Right lobe of liver (tissue), 4 donors: ENCODE measurements around the gene ABI3.
A peak's percentile ranks its signal among the peaks of the same experiment; 100 is the strongest.

ENCODE experiments used
- POLR2A ChIP-seq: fragments of 450-650 bp; IDR thresholded peaks from one replicate; pipeline ENCODE4 v1.6.1; 2017; ENCODE audit warnings: antibody characterized with exemption, mild to moderate bottlenecking
- TF ChIP-seq, protein P1 (sequence below), 4 donors: fragments of 200-600 bp in 3 of 4; fragments of 450-650 bp in 1 of 4; IDR thresholded peaks; one replicate each; pipeline versions ENCODE4 v1.5.1 to v1.8.0; 2016 to 2022; ENCODE audit warnings: antibody characterized with exemption in 4 of 4, mild to moderate bottlenecking in 2 of 4
- donor health status: DM: no; HTN: no; CAD: no.
- donor health status: DM: no; HTN: no; CAD: no.
- donor health status: DM: no; HTN: yes; CAD: no.

DNA sequence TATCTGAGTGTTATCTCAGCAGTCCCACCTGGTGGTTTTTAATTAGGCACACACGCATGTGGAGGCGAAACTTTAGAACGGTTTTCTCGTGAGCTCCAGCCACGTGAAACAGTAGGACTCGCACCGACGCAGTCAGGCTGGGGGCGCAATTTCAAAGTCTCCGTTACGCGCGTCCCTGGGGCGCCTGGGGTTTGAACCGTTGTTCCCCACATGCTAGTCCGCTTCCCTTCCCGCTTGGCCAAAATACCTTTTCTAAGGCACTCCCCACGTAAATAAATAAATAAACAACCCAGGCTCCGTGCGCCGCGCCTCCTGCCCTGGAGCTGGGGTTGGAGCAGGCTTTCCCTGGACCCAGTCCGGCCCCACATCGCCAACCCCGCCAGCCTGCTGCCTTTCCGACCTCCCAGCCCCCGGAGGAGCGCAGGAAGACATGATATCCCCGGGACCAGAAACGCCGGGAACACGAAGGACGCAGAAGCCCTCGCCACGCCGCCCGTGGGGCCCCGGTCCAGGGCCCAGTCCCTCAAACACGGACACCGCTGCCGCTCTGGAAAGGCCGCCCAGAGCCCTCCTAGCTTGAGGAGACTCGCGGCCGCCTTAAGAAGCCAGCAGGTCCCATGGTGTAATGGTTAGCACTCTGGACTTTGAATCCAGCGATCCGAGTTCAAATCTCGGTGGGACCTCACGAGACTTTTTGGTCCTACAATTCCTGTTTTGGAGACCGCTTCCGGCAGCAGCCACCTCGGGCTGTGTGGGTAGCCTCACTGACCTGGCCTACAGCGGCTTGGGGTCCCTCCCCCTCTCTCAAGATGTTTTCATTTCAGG, 18.4 kb upstream of the ABI3 start:
- TF ChIP-seq, protein P1, sequence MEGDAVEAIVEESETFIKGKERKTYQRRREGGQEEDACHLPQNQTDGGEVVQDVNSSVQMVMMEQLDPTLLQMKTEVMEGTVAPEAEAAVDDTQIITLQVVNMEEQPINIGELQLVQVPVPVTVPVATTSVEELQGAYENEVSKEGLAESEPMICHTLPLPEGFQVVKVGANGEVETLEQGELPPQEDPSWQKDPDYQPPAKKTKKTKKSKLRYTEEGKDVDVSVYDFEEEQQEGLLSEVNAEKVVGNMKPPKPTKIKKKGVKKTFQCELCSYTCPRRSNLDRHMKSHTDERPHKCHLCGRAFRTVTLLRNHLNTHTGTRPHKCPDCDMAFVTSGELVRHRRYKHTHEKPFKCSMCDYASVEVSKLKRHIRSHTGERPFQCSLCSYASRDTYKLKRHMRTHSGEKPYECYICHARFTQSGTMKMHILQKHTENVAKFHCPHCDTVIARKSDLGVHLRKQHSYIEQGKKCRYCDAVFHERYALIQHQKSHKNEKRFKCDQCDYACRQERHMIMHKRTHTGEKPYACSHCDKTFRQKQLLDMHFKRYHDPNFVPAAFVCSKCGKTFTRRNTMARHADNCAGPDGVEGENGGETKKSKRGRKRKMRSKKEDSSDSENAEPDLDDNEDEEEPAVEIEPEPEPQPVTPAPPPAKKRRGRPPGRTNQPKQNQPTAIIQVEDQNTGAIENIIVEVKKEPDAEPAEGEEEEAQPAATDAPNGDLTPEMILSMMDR (IDR thresholded peaks at IDR 0.05): peak; percentile 16 to 31 (median 30)
- no peak for TF ChIP-seq POLR2A
